HCT116 (cell line): Measurements from ENCODE around the gene PAQR7. TPM values are rescaled to one million over a fixed set of nuclear protein-coding genes. Genes with fewer than 3 reads are reported as not detected.

Source experiments
- ATAC-seq: fragments of 200-7000 bp; cut with Tn5 transposase; 2 replicates; pipeline ENCODE4 v1.9.1; 2020; ENCODE audit warnings: mild to moderate bottlenecking, moderate library complexity
- BruUV-seq: library from RNA; stranded (reverse); fragments of 400-500 nt; replicated peaks from 2 replicates; lab custom pipeline; 2021; lab: Mats Ljungman, UMichigan
- CTCF ChIA-PET: fragments of 300-600 bp; sonication (Branson Sonifier 250); formaldehyde crosslinking; loops from one replicate; lab custom pipeline; 2021; ENCODE audit warnings: antibody characterized with exemption; lab: Charles Lee
- POLR2A ChIA-PET: fragments of 300-600, 350-600 bp; sonication (Branson Sonifier 250); formaldehyde crosslinking; loops from one replicate; lab custom pipeline; 2021; ENCODE audit warnings: antibody characterized with exemption; lab: Charles Lee
- RAD21 ChIA-PET, 2 experiments: fragments of 300-600 bp; sonication (Branson Sonifier 250); formaldehyde crosslinking; loops; one replicate each; lab custom pipeline; 2023; ENCODE audit warnings: low total read pairs in 2 of 2; ENCODE audit not compliant: uncharacterized antibody in 2 of 2, unreplicated experiment in 2 of 2, low non-redundant PET in 1 of 2; lab: Charles Lee
- DNase-seq: peaks from one replicate; pipeline ENCODE4 v3.0.0-alpha.2; 2010; ENCODE audit warnings: low read depth, low spot score
- H2AFZ ChIP-seq: fragments of 200-600 bp; shearing (Covaris generic), sonication (generic); 2 replicates; pipeline ENCODE4 v1.6.1; 2017; ENCODE audit warnings: low read depth, mixed run types, mixed read lengths, antibody characterized with exemption, low read length; ENCODE audit not compliant: poor library complexity, severe bottlenecking
- H3K27ac ChIP-seq: 2 replicates; pipeline ENCODE4 v1.5.1; 2012; ENCODE audit warnings: low read depth, low read length
- H3K27me3 ChIP-seq: fragments of 200-600 bp; sonication (generic); 2 replicates; pipeline ENCODE4 v1.6.1; 2016; ENCODE audit warnings: mixed run types, low read length, mixed read lengths; ENCODE audit not compliant: insufficient read depth
- H3K36me3 ChIP-seq, 2 experiments: fragments of 200-500 bp in 1 of 2; fragments of 200-600 bp in 1 of 2; sonication (Bioruptor generic) in 1 of 2; sonication (generic) in 1 of 2; 2 replicates each; pipeline versions ENCODE4 v1.5.1 to v1.6.1; 2014 to 2016; ENCODE audit warnings: low read length in 2 of 2, inconsistent platforms in 1 of 2, mixed read lengths in 1 of 2, mixed run types in 1 of 2; ENCODE audit not compliant: insufficient read depth in 2 of 2, control insufficient read depth in 1 of 2
- H3K4me1 ChIP-seq, 2 experiments: fragments of 200-600 bp in 1 of 2; sonication (generic) in 1 of 2; 2 replicates each; pipeline versions ENCODE4 v1.5.1 to v1.6.1; 2012 to 2017; ENCODE audit warnings: low read length in 2 of 2, inconsistent platforms in 1 of 2, mild to moderate bottlenecking in 1 of 2, mixed read lengths in 1 of 2, mixed run types in 1 of 2, moderate library complexity in 1 of 2; ENCODE audit not compliant: insufficient read depth in 2 of 2, control insufficient read depth in 1 of 2
- H3K4me2 ChIP-seq: fragments of 200-600 bp; sonication (generic); 2 replicates; pipeline ENCODE4 v1.6.1; 2017; ENCODE audit warnings: mixed run types, low read length, mixed read lengths
- H3K4me3 ChIP-seq, 2 experiments: fragments of 200-600 bp in 1 of 2; sonication (generic) in 1 of 2; replicated peaks in 1 of 2; 2 replicates each; pipeline ENCODE4 v1.5.1; 2011 to 2016; ENCODE audit warnings: low read length in 2 of 2, control low read depth in 1 of 2, low read depth in 1 of 2, mild to moderate bottlenecking in 1 of 2, mixed read lengths in 1 of 2, mixed run types in 1 of 2
- H3K79me2 ChIP-seq: fragments of 200-600 bp; sonication (generic); 2 replicates; pipeline ENCODE4 v1.6.1; 2017; ENCODE audit warnings: mild to moderate bottlenecking, mixed run types, low read length, moderate library complexity, mixed read lengths; ENCODE audit not compliant: insufficient read depth
- H3K9ac ChIP-seq: fragments of 200-600 bp; sonication (generic); 2 replicates; pipeline ENCODE4 v1.6.1; 2016; ENCODE audit warnings: low read length, mixed read lengths
- H3K9me2 ChIP-seq: fragments of 200-600 bp; sonication (generic), shearing (Covaris generic); 2 replicates; pipeline ENCODE4 v1.6.1; 2017; ENCODE audit warnings: mixed run types, mild to moderate bottlenecking, moderate library complexity; ENCODE audit not compliant: insufficient read depth
- H3K9me3 ChIP-seq, 2 experiments: fragments of 200-500 bp in 1 of 2; fragments of 200-600 bp in 1 of 2; sonication (Bioruptor generic) in 1 of 2; sonication (generic) in 1 of 2; 2 replicates each; pipeline ENCODE4 v1.6.1; 2014 to 2017; ENCODE audit warnings: low read length in 2 of 2, mixed read lengths in 2 of 2, inconsistent platforms in 1 of 2, low read depth in 1 of 2, mild to moderate bottlenecking in 1 of 2, mixed run types in 1 of 2, moderate library complexity in 1 of 2; ENCODE audit not compliant: control insufficient read depth in 1 of 2, insufficient read depth in 1 of 2
- H4K20me1 ChIP-seq: fragments of 200-600 bp; sonication (generic), shearing (Covaris generic); 2 replicates; pipeline ENCODE4 v1.6.1; 2017; ENCODE audit warnings: mixed run types, mild to moderate bottlenecking, moderate library complexity; ENCODE audit not compliant: insufficient read depth
- CBX3 ChIP-seq: IDR thresholded peaks from 2 replicates; pipeline ENCODE4 v1.6.1; 2012; ENCODE audit warnings: low read depth
- CEBPB ChIP-seq: IDR thresholded peaks from 2 replicates; pipeline ENCODE4 v1.6.1; 2012; ENCODE audit warnings: low read depth
- EGR1 ChIP-seq: IDR thresholded peaks from 2 replicates; pipeline ENCODE4 v1.6.1; 2012; ENCODE audit warnings: low read depth
- POLR2A ChIP-seq: IDR thresholded peaks from 2 replicates; pipeline ENCODE4 v1.7.0; 2011; ENCODE audit warnings: borderline replicate concordance; ENCODE audit not compliant: insufficient read depth, insufficient read length; ENCODE audit errors: extremely low read depth
- POLR2AphosphoS5 ChIP-seq: IDR thresholded peaks from 2 replicates; pipeline ENCODE4 v1.6.1; 2011; ENCODE audit warnings: mild to moderate bottlenecking, low read depth, low read length, moderate library complexity
- RAD21 ChIP-seq: IDR thresholded peaks from 2 replicates; pipeline ENCODE4 v1.6.1; 2012; ENCODE audit warnings: low read depth, mild to moderate bottlenecking
- SIN3A ChIP-seq: IDR thresholded peaks from 2 replicates; pipeline ENCODE4 v1.6.1; 2012; ENCODE audit warnings: low read depth
- SP1 ChIP-seq: IDR thresholded peaks from 2 replicates; pipeline ENCODE4 v1.6.1; 2012; ENCODE audit warnings: low read depth
- YY1 ChIP-seq: IDR thresholded peaks from 2 replicates; pipeline ENCODE4 v1.6.1; 2011; ENCODE audit warnings: low read length, low read depth, moderate library complexity, mild to moderate bottlenecking; ENCODE audit not compliant: insufficient replicate concordance; ENCODE audit errors: extremely low read depth
- ZFX ChIP-seq: fragments of 450-650 bp; IDR thresholded peaks from 2 replicates; pipeline ENCODE4 v1.6.1; 2017
- intact Hi-C: fragments of 100-400 bp; cut with micrococcal nuclease; formaldehyde crosslinking; loops from 2 replicates; pipeline ENCODE4 v1.10.0; 2022
- total RNA-seq: library from RNA; stranded (reverse); gene quantifications from one replicate; pipeline ENCODE4 v1.2.1, GENCODE V29; 2021; ENCODE audit not compliant: unreplicated experiment
- TF ChIP-seq, protein P1 (sequence below): IDR thresholded peaks from 2 replicates; pipeline ENCODE4 v1.6.1; 2012
- TF ChIP-seq, protein P2 (sequence below): IDR thresholded peaks from 2 replicates; pipeline ENCODE4 v1.6.1; 2011; ENCODE audit warnings: mild to moderate bottlenecking, low read length, moderate library complexity; ENCODE audit not compliant: insufficient replicate concordance; ENCODE audit errors: extremely low read depth
- TF ChIP-seq, protein P3 (sequence below): IDR thresholded peaks from 2 replicates; pipeline ENCODE4 v1.6.1; 2012

The PAQR7 gene
- total RNA-seq, 1 experiment from 2014 or later = 13.1 TPM

DNA sequence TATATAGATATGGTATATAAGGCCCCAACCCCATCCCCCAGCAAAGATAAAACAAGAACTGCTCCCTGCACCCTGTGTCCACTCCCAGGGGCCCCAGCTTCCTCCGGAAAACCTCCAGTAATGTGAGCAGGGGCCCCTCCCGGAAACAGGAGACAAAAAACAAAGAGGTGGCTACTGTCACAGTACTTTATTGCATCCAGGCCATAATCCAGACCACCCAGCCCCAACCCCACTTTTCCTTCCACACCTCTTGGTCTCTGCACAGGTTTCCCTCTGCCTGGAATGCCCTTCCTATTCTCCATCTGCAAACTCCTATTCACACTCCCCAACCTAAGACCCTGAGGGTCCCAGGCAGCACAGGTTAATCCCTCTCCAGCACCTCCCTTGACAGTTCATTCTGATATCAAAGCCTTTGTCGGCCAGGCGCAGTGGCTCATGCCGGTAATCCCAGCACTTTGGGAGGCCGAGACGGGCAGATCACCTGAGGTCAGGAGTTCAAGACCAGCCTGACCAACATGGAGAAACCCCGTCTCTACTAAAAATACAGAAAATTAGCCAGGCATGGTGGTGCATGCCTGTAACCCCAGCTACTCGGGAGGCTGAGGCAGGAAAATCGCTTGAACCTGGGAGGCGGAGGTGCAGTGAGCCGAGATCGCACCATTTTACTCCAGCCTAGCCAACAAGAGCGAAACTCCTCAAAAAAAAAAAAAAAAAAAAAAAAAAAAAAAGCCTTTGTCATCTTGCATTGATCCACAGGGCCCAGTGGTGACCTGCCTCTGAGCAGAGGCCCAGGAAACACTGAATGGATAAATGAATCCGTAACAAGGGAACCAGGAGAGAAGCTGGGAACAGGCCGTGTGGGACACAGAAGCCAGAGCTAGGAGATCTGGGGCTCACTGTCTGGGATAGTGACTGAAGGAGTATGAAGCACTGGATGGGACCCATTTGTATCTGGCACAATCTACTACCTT is 13.9 kb downstream of the PAQR7 start (continued):
- no peak for TF ChIP-seq RAD21

DNA sequence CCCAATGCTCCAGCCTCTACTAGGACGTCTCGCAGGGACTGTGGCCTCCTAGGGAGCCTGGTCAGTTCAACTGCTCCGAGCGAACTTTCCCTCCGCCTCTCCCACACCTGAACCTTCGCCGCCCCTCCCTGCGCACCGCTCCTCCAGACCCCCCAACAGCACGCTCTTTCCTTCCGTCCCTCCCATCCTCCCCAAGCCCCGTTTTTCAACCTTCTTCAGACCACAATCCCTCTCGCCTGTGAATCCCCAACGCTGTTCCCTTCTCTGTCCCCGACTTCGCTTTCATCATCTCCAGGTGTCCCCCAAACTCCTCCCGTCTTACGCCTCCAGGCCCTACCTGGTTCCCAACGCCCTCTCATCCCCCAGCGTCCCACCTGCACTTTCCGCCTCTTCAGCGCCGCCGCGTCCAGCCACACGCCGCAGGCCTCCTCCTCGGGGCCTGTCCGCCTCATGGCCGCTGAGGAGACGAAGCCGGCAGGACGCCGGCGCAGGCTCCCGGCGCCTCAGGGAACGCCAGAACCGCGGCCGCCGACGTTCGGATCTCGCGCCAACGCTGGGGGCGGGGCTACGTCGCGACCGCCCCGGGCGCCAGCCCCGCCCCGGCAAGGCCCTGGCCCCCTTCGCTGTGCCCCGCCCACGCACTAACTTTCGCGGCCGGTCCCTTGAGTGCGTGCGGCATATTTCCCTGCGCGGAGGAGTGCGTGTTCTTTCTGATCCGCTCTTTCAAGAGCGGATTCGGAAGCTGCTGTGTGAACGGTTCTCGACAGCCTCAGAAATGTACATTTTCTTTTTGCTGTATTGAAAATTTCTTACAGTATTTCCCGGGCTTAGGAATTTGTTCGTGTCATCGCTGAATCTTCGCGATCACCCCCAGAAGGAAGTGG is 16.4 kb downstream of the PAQR7 start, which contains the start of gene AUNIP:
Gene AUNIP (minus strand): TSS at position 552 of the 884 bp plus-strand sequence. CDS start 100 bp downstream, at position 452.
- H3K36me3 ChIP-seq = 0 out of 4 replicates have a peak, but pooled peaks cover 0 to 6% of the 10 kb centered on the region in 2 experiments
- H3K27me3 ChIP-seq = no peaks in the 10 kb centered on the region
- peak within 1 kb of the TSS; percentile 97 to 99 for H3K4me3 ChIP-seq
- H3K9me2 ChIP-seq = no peaks in the 10 kb centered on the region
- DNase-seq = peak; percentile 74
- peak within 1 kb of the TSS; percentile 98 for H3K4me2 ChIP-seq
- intact Hi-C loops = loop anchor here (2.0 kb wide), 1 partner anchor 34 kb away; no protein-coding TSS in a partner anchor
- H3K79me2 ChIP-seq = peaks cover 50% of the 10 kb centered on the region
- H3K27ac ChIP-seq = peak within 1 kb of the TSS; percentile 81
- CTCF ChIA-PET = no interaction called here
- RAD21 ChIA-PET = no interaction called here
- peaks cover 30 to 51% of the 10 kb centered on the region in 2 experiments for H3K4me1 ChIP-seq
- H4K20me1 ChIP-seq = 0 out of 2 replicates have a peak, but pooled peaks cover 3% of the 10 kb centered on the region
- peak within 1 kb of the TSS; percentile 99 for H3K9ac ChIP-seq
- BruUV-seq = no TSS peak
- TF ChIP-seq ZFX (peak; percentile 80), CBX3 (no peak; the same call in none of the 2 replicates), SP1 (peak; percentile 67), SIN3A (peak; percentile 96), POLR2AphosphoS5 (peak; percentile 88), EGR1 (peak; percentile 97), CEBPB (no peak), POLR2A (peak; percentile 79), YY1 (peak; percentile 47)
- TF ChIP-seq, protein P1, sequence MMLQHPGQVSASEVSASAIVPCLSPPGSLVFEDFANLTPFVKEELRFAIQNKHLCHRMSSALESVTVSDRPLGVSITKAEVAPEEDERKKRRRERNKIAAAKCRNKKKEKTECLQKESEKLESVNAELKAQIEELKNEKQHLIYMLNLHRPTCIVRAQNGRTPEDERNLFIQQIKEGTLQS = no peak
- TF ChIP-seq, protein P2, sequence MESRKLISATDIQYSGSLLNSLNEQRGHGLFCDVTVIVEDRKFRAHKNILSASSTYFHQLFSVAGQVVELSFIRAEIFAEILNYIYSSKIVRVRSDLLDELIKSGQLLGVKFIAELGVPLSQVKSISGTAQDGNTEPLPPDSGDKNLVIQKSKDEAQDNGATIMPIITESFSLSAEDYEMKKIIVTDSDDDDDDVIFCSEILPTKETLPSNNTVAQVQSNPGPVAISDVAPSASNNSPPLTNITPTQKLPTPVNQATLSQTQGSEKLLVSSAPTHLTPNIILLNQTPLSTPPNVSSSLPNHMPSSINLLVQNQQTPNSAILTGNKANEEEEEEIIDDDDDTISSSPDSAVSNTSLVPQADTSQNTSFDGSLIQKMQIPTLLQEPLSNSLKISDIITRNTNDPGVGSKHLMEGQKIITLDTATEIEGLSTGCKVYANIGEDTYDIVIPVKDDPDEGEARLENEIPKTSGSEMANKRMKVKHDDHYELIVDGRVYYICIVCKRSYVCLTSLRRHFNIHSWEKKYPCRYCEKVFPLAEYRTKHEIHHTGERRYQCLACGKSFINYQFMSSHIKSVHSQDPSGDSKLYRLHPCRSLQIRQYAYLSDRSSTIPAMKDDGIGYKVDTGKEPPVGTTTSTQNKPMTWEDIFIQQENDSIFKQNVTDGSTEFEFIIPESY = no peak
- TF ChIP-seq, protein P3, sequence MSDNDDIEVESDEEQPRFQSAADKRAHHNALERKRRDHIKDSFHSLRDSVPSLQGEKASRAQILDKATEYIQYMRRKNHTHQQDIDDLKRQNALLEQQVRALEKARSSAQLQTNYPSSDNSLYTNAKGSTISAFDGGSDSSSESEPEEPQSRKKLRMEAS = peak; percentile 93
- TF ChIP-seq, all 23 proteins: peak for 8
- ATAC-seq = peak; percentile 83
- H2AFZ ChIP-seq = no peak within 1 kb of the TSS
- POLR2A ChIA-PET = interaction anchor here (1.0 kb wide), 1 partner anchor 16 kb away, joined by 3 read pairs; the partner anchor contains the start of gene PAQR7
- no peaks in the 10 kb centered on the region for H3K9me3 ChIP-seq
